Smooth muscle cell (in vitro differentiated cells): ENCODE data around the gene ZNF845. TPM values are rescaled to one million over a fixed set of nuclear protein-coding genes. Genes with fewer than 3 reads are reported as not detected.

Experiments used
- DNase-seq: peaks from one replicate; lab custom pipeline; 2025; ENCODE audit not compliant: unreplicated experiment; lab: John Stamatoyannopoulos, UW
- H2AFZ ChIP-seq: fragments of 200-600 bp; sonication (generic); 2 replicates; pipeline ENCODE4 v1.6.0; 2016; ENCODE audit warnings: antibody characterized with exemption, low read depth, mild to moderate bottlenecking
- H3F3A ChIP-seq: fragments of 200-600 bp; sonication (generic); 2 replicates; pipeline ENCODE4 v1.6.0; 2017; ENCODE audit warnings: antibody characterized with exemption, low read depth
- H3K27ac ChIP-seq: fragments of 200-600 bp; sonication (generic); 2 replicates; pipeline ENCODE4 v1.5.1; 2016; ENCODE audit warnings: low read depth, mild to moderate bottlenecking
- H3K27me3 ChIP-seq: fragments of 200-600 bp; sonication (generic); 2 replicates; pipeline ENCODE4 v1.6.1; 2016; ENCODE audit warnings: low read depth, mild to moderate bottlenecking
- H3K36me3 ChIP-seq: fragments of 200-600 bp; sonication (generic); 2 replicates; pipeline ENCODE4 v1.5.1; 2016; ENCODE audit warnings: low read depth
- H3K4me1 ChIP-seq: fragments of 200-600 bp; sonication (generic); 2 replicates; pipeline ENCODE4 v1.5.1; 2016; ENCODE audit warnings: low read depth
- H3K4me2 ChIP-seq: fragments of 200-600 bp; sonication (generic); 2 replicates; pipeline ENCODE4 v1.6.0; 2016; ENCODE audit warnings: mild to moderate bottlenecking
- H3K4me3 ChIP-seq: fragments of 200-600 bp; sonication (generic); 2 replicates; pipeline ENCODE4 v1.5.1; 2016; ENCODE audit warnings: mild to moderate bottlenecking
- H3K79me2 ChIP-seq: fragments of 200-600 bp; sonication (generic); 2 replicates; pipeline ENCODE4 v1.6.0; 2016; ENCODE audit warnings: low read depth, mild to moderate bottlenecking
- H3K9ac ChIP-seq: fragments of 200-600 bp; sonication (generic); 2 replicates; pipeline ENCODE4 v1.6.0; 2016; ENCODE audit warnings: low read depth
- H3K9me3 ChIP-seq: fragments of 200-600 bp; sonication (generic); replicated peaks from 2 replicates; pipeline ENCODE4 v1.5.1; 2016; ENCODE audit warnings: low read depth
- H4K20me1 ChIP-seq: fragments of 200-600 bp; sonication (generic); 2 replicates; pipeline ENCODE4 v1.6.0; 2016; ENCODE audit warnings: low read depth
- WGBS: methylation state at CpG from one replicate; pipeline ENCODE4 v1.1.7; 2016; ENCODE audit warnings: low lambda C conversion rate; 5-methylcytosine and 5-hydroxymethylcytosine counted together
- polyA plus RNA-seq: library from polyadenylated mRNA; unstranded; fragments of >200 nt; fragmentation: Nextera tagmentation; extraction: Ambion mirVana; gene quantifications from 2 replicates; pipeline ENCODE4 v1.2.1, GENCODE V29; 2016
- total RNA-seq: library from RNA; depleted of rRNA; stranded (reverse); fragments of >200 nt; gene quantifications from 2 replicates; pipeline ENCODE4 v1.2.3, GENCODE V29; 2014
- TF ChIP-seq, protein P1 (sequence below): fragments of 200-600 bp; sonication (generic); IDR thresholded peaks from 2 replicates; pipeline ENCODE4 v1.5.1; 2017; ENCODE audit warnings: borderline replicate concordance, mild to moderate bottlenecking, antibody characterized with exemption; ENCODE audit not compliant: insufficient read depth, poor library complexity, severe bottlenecking

The ZNF845 gene
- total and polyA plus RNA-seq, 2 experiments from 2014 or later = 3.1 to 9.5 TPM

DNA sequence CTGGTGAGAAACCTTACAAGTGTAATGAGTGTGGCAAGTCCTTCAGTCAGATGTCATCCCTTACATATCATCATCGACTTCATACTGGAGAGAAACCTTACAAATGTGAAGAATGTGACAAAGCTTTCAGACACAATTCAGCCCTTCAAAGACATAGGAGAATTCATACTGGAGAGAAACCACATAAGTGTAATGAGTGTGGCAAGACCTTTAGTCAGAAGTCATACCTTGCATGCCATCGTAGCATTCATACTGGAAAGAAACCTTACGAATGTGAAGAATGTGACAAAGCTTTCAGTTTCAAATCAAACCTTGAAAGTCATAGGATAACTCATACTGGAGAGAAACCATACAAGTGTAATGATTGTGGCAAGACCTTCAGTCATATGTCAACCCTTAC lies 47.8 kb downstream of the ZNF845 start:
- WGBS = 100% methylated on average over 3 of the region's 3 CpGs
- no peak overlapping the region for H3K27ac ChIP-seq
- TF ChIP-seq, protein P1, sequence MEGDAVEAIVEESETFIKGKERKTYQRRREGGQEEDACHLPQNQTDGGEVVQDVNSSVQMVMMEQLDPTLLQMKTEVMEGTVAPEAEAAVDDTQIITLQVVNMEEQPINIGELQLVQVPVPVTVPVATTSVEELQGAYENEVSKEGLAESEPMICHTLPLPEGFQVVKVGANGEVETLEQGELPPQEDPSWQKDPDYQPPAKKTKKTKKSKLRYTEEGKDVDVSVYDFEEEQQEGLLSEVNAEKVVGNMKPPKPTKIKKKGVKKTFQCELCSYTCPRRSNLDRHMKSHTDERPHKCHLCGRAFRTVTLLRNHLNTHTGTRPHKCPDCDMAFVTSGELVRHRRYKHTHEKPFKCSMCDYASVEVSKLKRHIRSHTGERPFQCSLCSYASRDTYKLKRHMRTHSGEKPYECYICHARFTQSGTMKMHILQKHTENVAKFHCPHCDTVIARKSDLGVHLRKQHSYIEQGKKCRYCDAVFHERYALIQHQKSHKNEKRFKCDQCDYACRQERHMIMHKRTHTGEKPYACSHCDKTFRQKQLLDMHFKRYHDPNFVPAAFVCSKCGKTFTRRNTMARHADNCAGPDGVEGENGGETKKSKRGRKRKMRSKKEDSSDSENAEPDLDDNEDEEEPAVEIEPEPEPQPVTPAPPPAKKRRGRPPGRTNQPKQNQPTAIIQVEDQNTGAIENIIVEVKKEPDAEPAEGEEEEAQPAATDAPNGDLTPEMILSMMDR = no peak
- no peak overlapping the region for H2AFZ ChIP-seq
- peaks cover 60% of the 10 kb centered on the region for H3K36me3 ChIP-seq
- no peak overlapping the region for H3K9ac ChIP-seq
- no peak overlapping the region for H3K4me2 ChIP-seq
- no peaks in the 10 kb centered on the region for H4K20me1 ChIP-seq
- H3F3A ChIP-seq = no peaks in the 10 kb centered on the region
- peaks cover 40% of the 10 kb centered on the region for H3K9me3 ChIP-seq
- no peak overlapping the region for H3K4me3 ChIP-seq
- H3K79me2 ChIP-seq = no peaks in the 10 kb centered on the region
- no peaks in the 10 kb centered on the region for H3K4me1 ChIP-seq
- H3K27me3 ChIP-seq = no peaks in the 10 kb centered on the region
- DNase-seq = no peak

DNA sequence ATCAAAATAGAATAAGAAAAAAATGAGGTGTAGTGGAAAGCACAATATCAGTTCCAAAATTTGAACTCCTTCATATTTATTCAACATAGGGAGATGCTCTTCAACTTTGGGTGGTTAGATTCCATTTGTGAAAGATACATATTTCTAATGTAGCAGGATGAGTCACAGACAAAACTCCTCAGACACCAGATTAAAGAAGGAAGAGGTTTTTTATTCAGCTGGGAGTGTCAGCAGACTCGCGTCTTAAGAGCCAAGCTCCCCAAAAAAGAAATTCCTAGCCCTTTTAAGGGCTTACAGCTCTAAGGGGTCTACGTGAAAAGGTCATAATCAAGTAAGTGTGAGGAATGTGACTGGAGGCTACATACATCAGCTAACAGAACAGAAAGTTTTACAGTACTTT lies 54.6 kb downstream of the ZNF845 start:
- H3F3A ChIP-seq = no peaks in the 10 kb centered on the region
- no peak overlapping the region for H3K4me3 ChIP-seq
- H3K9me3 ChIP-seq = peaks cover 12% of the 10 kb centered on the region
- H3K4me2 ChIP-seq = peak overlapping the region; percentile 59
- no peak overlapping the region for H2AFZ ChIP-seq
- no peaks in the 10 kb centered on the region for H3K27me3 ChIP-seq
- TF ChIP-seq, protein P1 = no peak
- no peaks in the 10 kb centered on the region for H3K4me1 ChIP-seq
- H3K36me3 ChIP-seq = peaks cover 17% of the 10 kb centered on the region
- no peak for DNase-seq
- H3K79me2 ChIP-seq = no peaks in the 10 kb centered on the region
- 33% methylated on average over 3 of the region's 3 CpGs for WGBS
- H3K27ac ChIP-seq = no peak overlapping the region
- no peaks in the 10 kb centered on the region for H4K20me1 ChIP-seq
- no peak overlapping the region for H3K9ac ChIP-seq

DNA sequence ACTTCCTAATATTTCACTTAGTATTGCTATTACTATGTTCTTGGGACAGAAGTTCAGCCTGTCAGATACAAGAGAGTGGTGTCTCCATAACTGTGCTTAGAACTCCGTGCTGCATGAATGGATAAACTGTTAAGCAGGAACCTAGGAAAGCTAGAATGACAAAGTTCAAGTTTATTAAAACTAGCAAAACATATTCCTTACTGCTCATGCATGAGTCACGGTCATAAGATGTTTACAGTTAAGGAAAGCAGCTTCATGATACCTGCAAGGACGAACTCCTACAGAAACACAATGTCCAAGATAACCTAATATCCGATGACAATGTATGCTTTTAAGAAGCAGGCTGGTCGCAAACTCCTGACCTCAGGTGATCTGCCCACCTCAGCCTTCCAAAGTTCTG lies 55.4 kb downstream of the ZNF845 start:
- peaks cover 9% of the 10 kb centered on the region for H3K9me3 ChIP-seq

DNA sequence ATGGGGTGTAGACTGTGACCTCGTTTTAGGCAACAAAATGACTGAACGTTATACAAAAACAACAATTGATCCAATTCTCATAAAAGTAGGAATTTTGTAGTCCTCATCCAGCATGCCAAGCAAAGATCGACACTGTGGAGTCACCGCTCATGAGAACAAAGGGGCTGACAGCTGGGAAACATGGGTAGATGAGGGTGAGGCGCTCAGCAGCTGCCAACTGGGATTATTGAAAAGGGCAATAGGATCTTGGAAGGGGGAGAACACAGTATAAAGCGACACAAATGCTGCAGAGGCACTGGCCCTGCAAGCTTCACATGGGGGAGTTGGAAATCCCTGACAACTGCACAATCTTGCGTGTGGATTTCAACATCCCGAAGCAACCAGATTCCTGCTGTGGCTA lies 56.0 kb downstream of the ZNF845 start:
- Histone ChIP-seq H3K79me2 (no peaks in the 10 kb centered on the region), H4K20me1 (no peaks in the 10 kb centered on the region), H3F3A (peaks cover 6% of the 10 kb centered on the region), H3K27ac (no peak overlapping the region), H3K9me3 (peaks cover 6% of the 10 kb centered on the region), H3K9ac (no peak overlapping the region), H3K36me3 (peaks cover 10% of the 10 kb centered on the region), H3K4me2 (no peak overlapping the region), H3K27me3 (no peaks in the 10 kb centered on the region), H3K4me1 (peaks cover 5% of the 10 kb centered on the region), H3K4me3 (no peak overlapping the region), H2AFZ (no peak overlapping the region)
- TF ChIP-seq, protein P1 = no peak
- no peak for DNase-seq
- 95% methylated on average over 8 of the region's 8 CpGs for WGBS

More for the DNA sequence above, 55.4 kb downstream of the ZNF845 start:
- Histone ChIP-seq H2AFZ (no peak overlapping the region), H3K36me3 (peaks cover 16% of the 10 kb centered on the region), H4K20me1 (no peaks in the 10 kb centered on the region), H3K4me3 (no peak overlapping the region), H3K4me1 (no peaks in the 10 kb centered on the region), H3K79me2 (no peaks in the 10 kb centered on the region), H3K27ac (no peak overlapping the region), H3F3A (peaks cover under 1% of the 10 kb centered on the region), H3K27me3 (no peaks in the 10 kb centered on the region), H3K9ac (no peak overlapping the region), H3K4me2 (no peak overlapping the region)
- TF ChIP-seq, protein P1 = no peak
- 94% methylated on average over 5 of the region's 5 CpGs for WGBS
- DNase-seq = no peak
